GM12878 (cell line): Measurements from ENCODE around the gene MAGI2. TPM values are rescaled to one million over a fixed set of nuclear protein-coding genes. Genes with fewer than 3 reads are reported as not detected.

Experiments
- ATAC-seq: fragments of 200-7000 bp; cut with Tn5 transposase; 3 replicates; pipeline ENCODE4 v1.9.1; 2020; ENCODE audit warnings: mild to moderate bottlenecking, moderate library complexity
- BruUV-seq: library from RNA; stranded (reverse); fragments of 400-500 nt; replicated peaks from 2 replicates; lab custom pipeline; 2021; lab: Mats Ljungman, UMichigan
- CTCF ChIA-PET: fragments of 300-600 bp; sonication (Branson Sonifier 250); formaldehyde crosslinking; extraction: SDS; loops from one replicate; lab custom pipeline; 2021; ENCODE audit warnings: inconsistent platforms; lab: Yijun Ruan, JAX
- POLR2A ChIA-PET: fragments of 350-600 bp; formaldehyde crosslinking; extraction: SDS; loops from one replicate; lab custom pipeline; 2021; ENCODE audit warnings: inconsistent platforms; lab: Charles Lee
- RAD21 ChIA-PET: fragments of 300-600 bp; sonication (Branson Sonifier 250); formaldehyde crosslinking; loops from one replicate; lab custom pipeline; 2023; ENCODE audit warnings: antibody characterized with exemption; ENCODE audit not compliant: unreplicated experiment; lab: Charles Lee
- SMC1A ChIA-PET: fragments of 300-600 bp; sonication (Branson Sonifier 250); formaldehyde crosslinking; loops from one replicate; lab custom pipeline; 2023; ENCODE audit not compliant: unreplicated experiment, uncharacterized antibody; lab: Charles Lee
- DNase-seq: peaks from one replicate; pipeline ENCODE4 v3.0.0-alpha.2; 2011; ENCODE audit warnings: low read depth, low spot score
- FAIRE-seq: peaks from 3 replicates; lab custom pipeline; 2011; peaks lifted over from hg19 to GRCh38; lab: Jason Lieb, UNC
- H2AFZ ChIP-seq: 2 replicates; pipeline ENCODE4 v1.6.0; 2011; ENCODE audit warnings: low read depth, low read length, control low read depth; ENCODE audit not compliant: control insufficient read depth
- H3K27ac ChIP-seq: 2 replicates; pipeline ENCODE4 v1.5.1; 2011; ENCODE audit warnings: control low read depth; ENCODE audit not compliant: control insufficient read depth, insufficient read depth
- H3K27me3 ChIP-seq, 2 experiments: replicated peaks in 1 of 2; 2 replicates each; pipeline versions ENCODE4 v1.6.0 to v1.6.1; 2011; ENCODE audit warnings: low read length in 1 of 2; ENCODE audit not compliant: control insufficient read depth in 2 of 2, insufficient read depth in 2 of 2
- H3K36me3 ChIP-seq, 2 experiments: 2 replicates each; pipeline ENCODE4 v1.5.1; 2011; ENCODE audit warnings: low read length in 1 of 2; ENCODE audit not compliant: control insufficient read depth in 2 of 2, insufficient read depth in 2 of 2
- H3K4me1 ChIP-seq: 2 replicates; pipeline ENCODE4 v1.6.1; 2011; ENCODE audit warnings: mild to moderate bottlenecking, low read length, moderate library complexity, mixed read lengths; ENCODE audit not compliant: control insufficient read depth, insufficient read depth
- H3K4me2 ChIP-seq: 2 replicates; pipeline ENCODE4 v1.6.0; 2011; ENCODE audit warnings: control low read depth; ENCODE audit not compliant: control insufficient read depth, insufficient read depth
- H3K4me3 ChIP-seq: fragments of 200-600 bp; sonication (generic); 2 replicates; pipeline ENCODE4 v1.5.1; 2016
- H3K79me2 ChIP-seq: 2 replicates; pipeline ENCODE4 v1.6.0; 2011; ENCODE audit warnings: low read length; ENCODE audit not compliant: control insufficient read depth, insufficient read depth
- H3K9ac ChIP-seq: 2 replicates; pipeline ENCODE4 v1.8.0; 2011; ENCODE audit warnings: low read length, control low read depth, mixed read lengths; ENCODE audit not compliant: control insufficient read depth, insufficient read depth
- H3K9me3 ChIP-seq: replicated peaks from 3 replicates; pipeline ENCODE4 v1.5.1; 2011; ENCODE audit warnings: mild to moderate bottlenecking, low read length; ENCODE audit not compliant: control insufficient read depth, insufficient read depth
- H4K20me1 ChIP-seq: 2 replicates; pipeline ENCODE4 v1.6.0; 2011; ENCODE audit not compliant: control insufficient read depth, insufficient read depth
- ATF7 ChIP-seq: fragments of 450-650 bp; IDR thresholded peaks from 2 replicates; pipeline ENCODE4 v1.6.1; 2016; ENCODE audit warnings: low read depth, mild to moderate bottlenecking
- BMI1 ChIP-seq: fragments of 450-650 bp; IDR thresholded peaks from 2 replicates; pipeline ENCODE4 v1.6.1; 2016; ENCODE audit warnings: mild to moderate bottlenecking, moderate library complexity, borderline replicate concordance
- MTA2 ChIP-seq: fragments of 450-650 bp; IDR thresholded peaks from 2 replicates; pipeline ENCODE4 v1.6.1; 2016; ENCODE audit warnings: low read depth, mild to moderate bottlenecking, moderate library complexity
- MXI1 ChIP-seq: fragments of 150-350 bp; IDR thresholded peaks from 2 replicates; pipeline ENCODE4 v1.6.1; 2011; ENCODE audit warnings: low read depth, mild to moderate bottlenecking, inconsistent platforms, low read length, improper control_type of control experiment
- RAD51 ChIP-seq: fragments of 450-650 bp; IDR thresholded peaks from 2 replicates; pipeline ENCODE4 v1.6.1; 2016; ENCODE audit warnings: moderate library complexity, mild to moderate bottlenecking, inconsistent platforms
- SIX5 ChIP-seq: IDR thresholded peaks from 2 replicates; pipeline ENCODE4 v1.6.1; 2011; ENCODE audit warnings: mild to moderate bottlenecking, low read depth, low read length, moderate library complexity; ENCODE audit not compliant: severe bottlenecking
- WGBS: methylation state at CpG from one replicate; pipeline ENCODE4 v1.1.6; 2016; ENCODE audit warnings: low lambda C conversion rate; ENCODE audit not compliant: insufficient replicate concordance, insufficient coverage; ENCODE audit errors: missing lambda C conversion rate; 5-methylcytosine and 5-hydroxymethylcytosine counted together
- in situ Hi-C: fragments of 300-500 bp; cut with MboI; formaldehyde crosslinking; loops from 9 replicates; pipeline ENCODE4 v1.14.3; 2018; ENCODE audit warnings: mixed read lengths
- intact Hi-C: fragments of 100-400 bp; cut with micrococcal nuclease; formaldehyde crosslinking; loops from one replicate; pipeline ENCODE4 v1.14.2; 2022; ENCODE audit not compliant: unreplicated experiment
- polyA plus RNA-seq, 11 experiments: library from polyadenylated mRNA; depleted of rRNA in 4 of 11; unstranded in 6 of 11; stranded (reverse) in 5 of 11; fragments of >200 nt; fragmentation: Nextera tagmentation in 4 of 11; fragmentation: Illumina TruSeq in 1 of 11; extraction: Ambion mirVana in 4 of 11; extraction: Trizol in 1 of 11; gene quantifications; 1 replicate in 1 of 11; 2 replicates in 10 of 11; pipeline versions ENCODE4 v1.2.1 to v1.2.3, GENCODE V29; 2011 to 2016; ENCODE audit warnings: inconsistent platforms in 2 of 11, missing spikeins in 2 of 11, low read depth in 1 of 11
- total RNA-seq, 4 experiments: library from RNA; depleted of rRNA in 3 of 4; stranded (reverse); fragments of >200 nt in 3 of 4; fragmentation: Illumina TruSeq in 1 of 4; extraction: Trizol in 1 of 4; gene quantifications; 2 replicates each; pipeline versions ENCODE4 v1.2.1 to v1.2.3, GENCODE V29; 2013 to 2021
- TF ChIP-seq, protein P1 (sequence below): fragments of 450-650 bp; conservative IDR thresholded peaks from 2 replicates; pipeline ENCODE4 v1.6.1; 2017; ENCODE audit warnings: mild to moderate bottlenecking, moderate library complexity

Gene MAGI2
- total and polyA plus RNA-seq, 10 of the 15 experiments (the other 5 are each of a cell fraction or from before 2014, with no cell fraction given), result 0.01 to 0.31 (median 0.05) TPM; not detected in 2

- TF ChIP-seq, protein P1, sequence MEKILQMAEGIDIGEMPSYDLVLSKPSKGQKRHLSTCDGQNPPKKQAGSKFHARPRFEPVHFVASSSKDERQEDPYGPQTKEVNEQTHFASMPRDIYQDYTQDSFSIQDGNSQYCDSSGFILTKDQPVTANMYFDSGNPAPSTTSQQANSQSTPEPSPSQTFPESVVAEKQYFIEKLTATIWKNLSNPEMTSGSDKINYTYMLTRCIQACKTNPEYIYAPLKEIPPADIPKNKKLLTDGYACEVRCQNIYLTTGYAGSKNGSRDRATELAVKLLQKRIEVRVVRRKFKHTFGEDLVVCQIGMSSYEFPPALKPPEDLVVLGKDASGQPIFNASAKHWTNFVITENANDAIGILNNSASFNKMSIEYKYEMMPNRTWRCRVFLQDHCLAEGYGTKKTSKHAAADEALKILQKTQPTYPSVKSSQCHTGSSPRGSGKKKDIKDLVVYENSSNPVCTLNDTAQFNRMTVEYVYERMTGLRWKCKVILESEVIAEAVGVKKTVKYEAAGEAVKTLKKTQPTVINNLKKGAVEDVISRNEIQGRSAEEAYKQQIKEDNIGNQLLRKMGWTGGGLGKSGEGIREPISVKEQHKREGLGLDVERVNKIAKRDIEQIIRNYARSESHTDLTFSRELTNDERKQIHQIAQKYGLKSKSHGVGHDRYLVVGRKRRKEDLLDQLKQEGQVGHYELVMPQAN, result no peak
- TF ChIP-seq MTA2, result no peak
- TF ChIP-seq BMI1, result no peak
- TF ChIP-seq RAD51, result no peak
- TF ChIP-seq ATF7, result no peak
- TF ChIP-seq SIX5, result no peak
These were observed 667.4 kb downstream of the MAGI2 start (continued) for GRCh38 chr7:78786055-78786454.

- Histone ChIP-seq H3K36me3 (no peaks in the 10 kb centered on the region), H3K4me3 (no peak overlapping the region), H3K9ac (no peak overlapping the region), H3K4me2 (no peak overlapping the region), H3K79me2 (no peaks in the 10 kb centered on the region), H3K27ac (no peak overlapping the region), H2AFZ (no peak overlapping the region), H3K27me3 (no peaks in the 10 kb centered on the region), H3K4me1 (no peaks in the 10 kb centered on the region), H3K9me3 (no peaks in the 10 kb centered on the region), H4K20me1 (no peaks in the 10 kb centered on the region)
- no peak for FAIRE-seq
- no peak for DNase-seq
- 39% methylated on average over 9 of the region's 9 CpGs for WGBS
- ChIA-PET CTCF (no interaction called here), RAD21 (no interaction called here), SMC1A (no interaction called here), POLR2A (no interaction called here)
- in situ Hi-C loops, result no loop called here
- intact Hi-C loops, result no loop called here
- no peak for ATAC-seq
- BruUV-seq, result no TSS peak
- no peak for TF ChIP-seq MXI1
These were observed 670.1 kb downstream of the MAGI2 start for GRCh38 chr7:78783179-78783962.
